Left ventricle myocardium superior (tissue), 1 donor: ENCODE results near the gene NAA30. TPM values are rescaled to one million over a fixed set of nuclear protein-coding genes. Genes with fewer than 3 reads are reported as not detected.

Source experiments
- ATAC-seq: fragments of 200-7000 bp; cut with Tn5 transposase; one replicate; pipeline ENCODE4 v1.9.1; 2020; ENCODE audit warnings: mild to moderate bottlenecking, moderate library complexity
- DNase-seq: peaks from one replicate; pipeline ENCODE4 v3.0.0-alpha.2; 2020
- intact Hi-C: fragments of 100-400 bp; cut with micrococcal nuclease; formaldehyde crosslinking; loops from one replicate; pipeline ENCODE4 v1.11.0; 2022
- total RNA-seq: library from RNA; stranded (reverse); fragmentation: NEBNext Ultra II Directional; extraction: Animal tissue kit (Norgen Biotek cat#: 25700); gene quantifications from one replicate; pipeline ENCODE4 v1.2.1, GENCODE V29; 2021
- donor health status: DM: no; HTN: yes; CAD: no; lungs with severe emphysema.

Gene NAA30
- total RNA-seq, 1 donor from 2014 or later, result 25.8 TPM

DNA sequence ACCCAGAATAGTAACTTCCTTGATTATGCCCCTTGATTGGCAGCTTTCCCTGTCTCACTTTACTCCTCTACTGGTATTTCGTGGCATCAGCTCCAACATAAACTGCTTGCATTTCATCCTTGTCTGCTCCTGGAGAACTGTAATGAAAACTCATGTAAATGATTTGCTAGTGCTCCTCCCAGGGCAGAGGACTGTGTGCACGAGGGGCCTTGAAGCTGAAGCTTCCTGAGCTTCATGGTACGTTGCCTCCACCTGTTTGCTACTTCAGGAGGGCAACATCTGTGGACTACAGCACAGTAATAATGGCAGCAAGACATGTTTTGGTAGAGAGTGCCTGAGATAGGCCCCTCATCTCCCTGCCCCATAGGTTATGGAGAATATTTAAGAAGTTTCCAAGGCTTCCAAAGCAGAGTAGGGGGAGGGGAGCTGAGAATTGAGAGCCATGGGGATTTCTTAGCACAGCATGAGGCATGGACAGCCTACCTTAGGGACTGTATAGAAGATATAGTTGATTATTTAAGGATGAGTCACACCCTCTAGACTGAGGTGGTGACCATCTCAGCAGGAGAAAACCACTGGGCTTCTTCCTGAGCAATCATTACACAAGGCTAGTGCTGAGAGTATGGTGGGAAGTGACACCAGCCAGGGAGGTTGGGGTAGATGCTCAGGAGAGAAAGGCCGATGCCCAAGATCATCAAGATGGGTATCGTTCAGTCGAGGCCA is 73.8 kb downstream of the NAA30 start:
- DNase-seq (no peak), ATAC-seq (no peak)
- intact Hi-C loops, result no loop called here

Other genes with a start within 250 kb of the NAA30 start
- gene EXOC5, start 121.7 kb upstream of the NAA30 start, total RNA-seq, result 64.2 TPM
- 39.4 TPM for gene AP5M1, start 121.6 kb upstream of the NAA30 start, total RNA-seq
- not detected for gene CCDC198, start 103.3 kb downstream of the NAA30 start, total RNA-seq